ENCODE data around the gene RAB4A. TPM values are rescaled to one million over a fixed set of nuclear protein-coding genes. Genes with fewer than 3 reads are reported as not detected.

The RAB4A gene
- total and polyA plus RNA-seq, 2 of the 13 experiments (the other 11 are each of a cell fraction or from before 2014, with no cell fraction given): 56.0 to 80.1 TPM

DNA sequence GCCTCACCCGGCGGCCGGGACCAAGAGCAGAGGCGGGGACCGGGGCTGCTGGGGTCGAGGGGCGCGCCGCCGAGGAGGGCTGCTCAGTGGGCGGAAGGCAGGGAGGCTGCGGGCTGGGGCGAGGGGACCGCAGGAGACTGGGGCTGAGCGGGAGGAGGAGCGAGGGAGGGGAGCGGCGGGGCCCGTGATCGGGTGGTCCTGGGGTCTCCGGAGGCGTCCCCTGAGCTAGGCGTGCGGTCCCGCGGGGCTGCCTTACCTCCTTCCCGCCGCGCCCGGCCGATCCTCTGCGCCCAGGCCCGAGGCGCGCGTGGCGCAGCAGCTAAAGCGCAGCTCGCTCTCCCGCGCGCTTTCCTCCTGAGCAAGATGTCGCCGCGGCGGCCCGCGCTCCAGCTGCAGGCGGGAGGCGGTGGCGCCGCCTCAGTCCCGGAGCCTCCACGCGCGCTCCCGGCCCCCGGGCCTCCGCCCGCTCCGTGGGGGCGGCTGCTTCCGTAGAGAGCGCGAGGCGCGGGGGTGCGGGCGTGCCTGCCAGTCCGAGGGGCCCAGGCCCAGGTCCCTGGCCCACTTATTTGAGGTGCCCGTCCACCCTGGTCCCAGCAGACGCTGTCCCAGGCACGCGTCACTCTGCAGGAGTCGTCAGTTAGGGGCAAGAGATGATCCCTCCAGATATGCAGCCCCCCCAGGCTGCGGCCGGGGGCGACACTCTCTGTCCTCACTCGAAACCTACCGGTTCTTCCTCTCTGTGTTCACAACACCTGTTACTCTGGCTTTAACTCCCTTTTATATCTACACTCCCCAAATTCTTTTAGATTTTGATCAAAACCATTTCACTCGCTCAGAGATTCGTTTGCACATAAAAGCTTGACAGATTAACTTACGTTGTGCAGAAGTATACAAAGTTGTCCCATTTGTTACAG is 72.0 kb downstream of the RAB4A start, which contains the start of gene CCSAP (continued):
- TF ChIP-seq, protein P1, sequence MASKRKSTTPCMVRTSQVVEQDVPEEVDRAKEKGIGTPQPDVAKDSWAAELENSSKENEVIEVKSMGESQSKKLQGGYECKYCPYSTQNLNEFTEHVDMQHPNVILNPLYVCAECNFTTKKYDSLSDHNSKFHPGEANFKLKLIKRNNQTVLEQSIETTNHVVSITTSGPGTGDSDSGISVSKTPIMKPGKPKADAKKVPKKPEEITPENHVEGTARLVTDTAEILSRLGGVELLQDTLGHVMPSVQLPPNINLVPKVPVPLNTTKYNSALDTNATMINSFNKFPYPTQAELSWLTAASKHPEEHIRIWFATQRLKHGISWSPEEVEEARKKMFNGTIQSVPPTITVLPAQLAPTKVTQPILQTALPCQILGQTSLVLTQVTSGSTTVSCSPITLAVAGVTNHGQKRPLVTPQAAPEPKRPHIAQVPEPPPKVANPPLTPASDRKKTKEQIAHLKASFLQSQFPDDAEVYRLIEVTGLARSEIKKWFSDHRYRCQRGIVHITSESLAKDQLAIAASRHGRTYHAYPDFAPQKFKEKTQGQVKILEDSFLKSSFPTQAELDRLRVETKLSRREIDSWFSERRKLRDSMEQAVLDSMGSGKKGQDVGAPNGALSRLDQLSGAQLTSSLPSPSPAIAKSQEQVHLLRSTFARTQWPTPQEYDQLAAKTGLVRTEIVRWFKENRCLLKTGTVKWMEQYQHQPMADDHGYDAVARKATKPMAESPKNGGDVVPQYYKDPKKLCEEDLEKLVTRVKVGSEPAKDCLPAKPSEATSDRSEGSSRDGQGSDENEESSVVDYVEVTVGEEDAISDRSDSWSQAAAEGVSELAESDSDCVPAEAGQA (IDR thresholded peaks at IDR 0.05; ENCODE audit: low read depth): no peak
- TF ChIP-seq, protein P1 (CRISPR knock-in tag; IDR thresholded peaks at IDR 0.05; ENCODE audit: borderline replicate concordance): no peak
- no peak for TF ChIP-seq SRSF4 (IDR thresholded peaks at IDR 0.05; ENCODE audit: low read depth, low read length, poor library complexity, severe bottlenecking)
- TF ChIP-seq, protein P2, sequence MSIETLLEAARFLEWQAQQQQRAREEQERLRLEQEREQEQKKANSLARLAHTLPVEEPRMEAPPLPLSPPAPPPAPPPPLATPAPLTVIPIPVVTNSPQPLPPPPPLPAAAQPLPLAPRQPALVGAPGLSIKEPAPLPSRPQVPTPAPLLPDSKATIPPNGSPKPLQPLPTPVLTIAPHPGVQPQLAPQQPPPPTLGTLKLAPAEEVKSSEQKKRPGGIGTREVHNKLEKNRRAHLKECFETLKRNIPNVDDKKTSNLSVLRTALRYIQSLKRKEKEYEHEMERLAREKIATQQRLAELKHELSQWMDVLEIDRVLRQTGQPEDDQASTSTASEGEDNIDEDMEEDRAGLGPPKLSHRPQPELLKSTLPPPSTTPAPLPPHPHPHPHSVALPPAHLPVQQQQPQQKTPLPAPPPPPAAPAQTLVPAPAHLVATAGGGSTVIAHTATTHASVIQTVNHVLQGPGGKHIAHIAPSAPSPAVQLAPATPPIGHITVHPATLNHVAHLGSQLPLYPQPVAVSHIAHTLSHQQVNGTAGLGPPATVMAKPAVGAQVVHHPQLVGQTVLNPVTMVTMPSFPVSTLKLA (IDR thresholded peaks at IDR 0.05): no peak
- TF ChIP-seq, protein P3, sequence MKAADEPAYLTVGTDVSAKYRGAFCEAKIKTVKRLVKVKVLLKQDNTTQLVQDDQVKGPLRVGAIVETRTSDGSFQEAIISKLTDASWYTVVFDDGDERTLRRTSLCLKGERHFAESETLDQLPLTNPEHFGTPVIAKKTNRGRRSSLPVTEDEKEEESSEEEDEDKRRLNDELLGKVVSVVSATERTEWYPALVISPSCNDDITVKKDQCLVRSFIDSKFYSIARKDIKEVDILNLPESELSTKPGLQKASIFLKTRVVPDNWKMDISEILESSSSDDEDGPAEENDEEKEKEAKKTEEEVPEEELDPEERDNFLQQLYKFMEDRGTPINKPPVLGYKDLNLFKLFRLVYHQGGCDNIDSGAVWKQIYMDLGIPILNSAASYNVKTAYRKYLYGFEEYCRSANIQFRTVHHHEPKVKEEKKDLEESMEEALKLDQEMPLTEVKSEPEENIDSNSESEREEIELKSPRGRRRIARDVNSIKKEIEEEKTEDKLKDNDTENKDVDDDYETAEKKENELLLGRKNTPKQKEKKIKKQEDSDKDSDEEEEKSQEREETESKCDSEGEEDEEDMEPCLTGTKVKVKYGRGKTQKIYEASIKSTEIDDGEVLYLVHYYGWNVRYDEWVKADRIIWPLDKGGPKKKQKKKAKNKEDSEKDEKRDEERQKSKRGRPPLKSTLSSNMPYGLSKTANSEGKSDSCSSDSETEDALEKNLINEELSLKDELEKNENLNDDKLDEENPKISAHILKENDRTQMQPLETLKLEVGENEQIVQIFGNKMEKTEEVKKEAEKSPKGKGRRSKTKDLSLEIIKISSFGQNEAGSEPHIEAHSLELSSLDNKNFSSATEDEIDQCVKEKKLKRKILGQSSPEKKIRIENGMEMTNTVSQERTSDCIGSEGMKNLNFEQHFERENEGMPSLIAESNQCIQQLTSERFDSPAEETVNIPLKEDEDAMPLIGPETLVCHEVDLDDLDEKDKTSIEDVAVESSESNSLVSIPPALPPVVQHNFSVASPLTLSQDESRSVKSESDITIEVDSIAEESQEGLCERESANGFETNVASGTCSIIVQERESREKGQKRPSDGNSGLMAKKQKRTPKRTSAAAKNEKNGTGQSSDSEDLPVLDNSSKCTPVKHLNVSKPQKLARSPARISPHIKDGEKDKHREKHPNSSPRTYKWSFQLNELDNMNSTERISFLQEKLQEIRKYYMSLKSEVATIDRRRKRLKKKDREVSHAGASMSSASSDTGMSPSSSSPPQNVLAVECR (CRISPR knock-in tag; IDR thresholded peaks at IDR 0.05; ENCODE audit: borderline replicate concordance): peak; percentile 68; the same call in 1 of the 2 replicates
- peak; percentile 76 for TF ChIP-seq HNRNPLL (IDR thresholded peaks at IDR 0.05; ENCODE audit: low read depth, low read length, poor library complexity, severe bottlenecking)
- no peak for TF ChIP-seq MEIS1 (CRISPR knock-in tag; IDR thresholded peaks at IDR 0.05; ENCODE audit: borderline replicate concordance)
- TF ChIP-seq, protein P4, sequence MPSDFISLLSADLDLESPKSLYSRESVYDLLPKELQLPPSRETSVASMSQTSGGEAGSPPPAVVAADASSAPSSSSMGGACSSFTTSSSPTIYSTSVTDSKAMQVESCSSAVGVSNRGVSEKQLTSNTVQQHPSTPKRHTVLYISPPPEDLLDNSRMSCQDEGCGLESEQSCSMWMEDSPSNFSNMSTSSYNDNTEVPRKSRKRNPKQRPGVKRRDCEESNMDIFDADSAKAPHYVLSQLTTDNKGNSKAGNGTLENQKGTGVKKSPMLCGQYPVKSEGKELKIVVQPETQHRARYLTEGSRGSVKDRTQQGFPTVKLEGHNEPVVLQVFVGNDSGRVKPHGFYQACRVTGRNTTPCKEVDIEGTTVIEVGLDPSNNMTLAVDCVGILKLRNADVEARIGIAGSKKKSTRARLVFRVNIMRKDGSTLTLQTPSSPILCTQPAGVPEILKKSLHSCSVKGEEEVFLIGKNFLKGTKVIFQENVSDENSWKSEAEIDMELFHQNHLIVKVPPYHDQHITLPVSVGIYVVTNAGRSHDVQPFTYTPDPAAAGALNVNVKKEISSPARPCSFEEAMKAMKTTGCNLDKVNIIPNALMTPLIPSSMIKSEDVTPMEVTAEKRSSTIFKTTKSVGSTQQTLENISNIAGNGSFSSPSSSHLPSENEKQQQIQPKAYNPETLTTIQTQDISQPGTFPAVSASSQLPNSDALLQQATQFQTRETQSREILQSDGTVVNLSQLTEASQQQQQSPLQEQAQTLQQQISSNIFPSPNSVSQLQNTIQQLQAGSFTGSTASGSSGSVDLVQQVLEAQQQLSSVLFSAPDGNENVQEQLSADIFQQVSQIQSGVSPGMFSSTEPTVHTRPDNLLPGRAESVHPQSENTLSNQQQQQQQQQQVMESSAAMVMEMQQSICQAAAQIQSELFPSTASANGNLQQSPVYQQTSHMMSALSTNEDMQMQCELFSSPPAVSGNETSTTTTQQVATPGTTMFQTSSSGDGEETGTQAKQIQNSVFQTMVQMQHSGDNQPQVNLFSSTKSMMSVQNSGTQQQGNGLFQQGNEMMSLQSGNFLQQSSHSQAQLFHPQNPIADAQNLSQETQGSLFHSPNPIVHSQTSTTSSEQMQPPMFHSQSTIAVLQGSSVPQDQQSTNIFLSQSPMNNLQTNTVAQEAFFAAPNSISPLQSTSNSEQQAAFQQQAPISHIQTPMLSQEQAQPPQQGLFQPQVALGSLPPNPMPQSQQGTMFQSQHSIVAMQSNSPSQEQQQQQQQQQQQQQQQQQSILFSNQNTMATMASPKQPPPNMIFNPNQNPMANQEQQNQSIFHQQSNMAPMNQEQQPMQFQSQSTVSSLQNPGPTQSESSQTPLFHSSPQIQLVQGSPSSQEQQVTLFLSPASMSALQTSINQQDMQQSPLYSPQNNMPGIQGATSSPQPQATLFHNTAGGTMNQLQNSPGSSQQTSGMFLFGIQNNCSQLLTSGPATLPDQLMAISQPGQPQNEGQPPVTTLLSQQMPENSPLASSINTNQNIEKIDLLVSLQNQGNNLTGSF (CRISPR knock-in tag; IDR thresholded peaks at IDR 0.05): 0 out of 2 replicates have a peak, but pooled peaks have one; percentile 38

Measured in HepG2 (cell line).